BLaER1 treated with 17β-estradiol and CSF1 and Interleukin-3, amounts not matched to agents 10 nM and 100 nM (cell line): ENCODE measurements around the gene RFXANK.
"Not testable (repeated sequence)": the region's sequence is repeated elsewhere in the genome, so short reads cannot be mapped to it uniquely, and the experiment has no call there.

ENCODE experiments used
- H3K27ac ChIP-seq, 11 experiments: shearing (Covaris generic); formaldehyde crosslinking; 2 replicates each; pipeline ENCODE4 v1.8.1; 2022
- H3K27me3 ChIP-seq, 11 experiments: shearing (Covaris generic); formaldehyde crosslinking; 2 replicates each; pipeline ENCODE4 v1.8.1; 2022
- H3K36me3 ChIP-seq, 11 experiments: shearing (Covaris generic); formaldehyde crosslinking; 2 replicates each; pipeline ENCODE4 v1.8.1; 2022
- H3K4me1 ChIP-seq, 10 experiments: shearing (Covaris generic); formaldehyde crosslinking; 2 replicates each; pipeline ENCODE4 v1.8.1; 2022
- H3K4me2 ChIP-seq, 11 experiments: shearing (Covaris generic); formaldehyde crosslinking; 2 replicates each; pipeline ENCODE4 v1.8.1; 2022
- H3K4me3 ChIP-seq, 10 experiments: shearing (Covaris generic); formaldehyde crosslinking; 2 replicates each; pipeline ENCODE4 v1.8.1; 2022
- H3K9ac ChIP-seq, 11 experiments: shearing (Covaris generic); formaldehyde crosslinking; 2 replicates each; pipeline ENCODE4 v1.8.1; 2022
- H3K9me3 ChIP-seq, 11 experiments: shearing (Covaris generic); formaldehyde crosslinking; replicated peaks in 1 of 11; 2 replicates each; pipeline ENCODE4 v1.8.1; 2022
- H4K20me1 ChIP-seq, 11 experiments: shearing (Covaris generic); formaldehyde crosslinking; 2 replicates each; pipeline ENCODE4 v1.8.1; 2022
- Cebpa-rat ChIP-seq, 11 experiments: shearing (Covaris generic); IDR thresholded peaks; 2 replicates each; pipeline ENCODE4 v1.8.1; 2022

The RFXANK gene

DNA sequence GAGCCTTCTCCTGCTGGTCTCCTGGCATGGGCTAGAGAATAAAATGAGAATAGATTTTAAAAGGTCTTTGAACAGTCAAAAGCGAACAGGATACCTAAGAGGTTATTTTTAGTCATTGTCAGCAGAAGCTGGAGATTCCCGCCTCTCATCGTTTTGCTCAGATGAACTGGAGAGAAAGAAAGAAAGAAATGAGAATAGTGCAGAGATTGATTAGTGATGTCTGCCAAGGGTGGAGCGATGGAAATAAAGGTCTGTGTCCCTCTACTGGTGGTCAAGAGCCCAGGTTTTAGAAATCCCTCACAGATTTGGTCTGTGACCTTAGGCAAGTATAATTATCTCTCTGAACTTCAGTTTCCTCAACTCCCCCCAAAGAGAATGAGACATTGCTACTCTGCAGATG is 25.0 kb downstream of the RFXANK start:
- H3K4me2 ChIP-seq: no peak overlapping the region
- H3K36me3 ChIP-seq: no peaks in the 10 kb centered on the region
- no peak overlapping the region for H3K9ac ChIP-seq
- H3K27ac ChIP-seq: no peak overlapping the region
- H3K4me1 ChIP-seq: no peaks in the 10 kb centered on the region; a peak in 1 of 20 replicates
- H3K4me3 ChIP-seq: no peak overlapping the region
- peaks cover 23 to 33% (median 28%) of the 10 kb centered on the region in 11 experiments for H3K27me3 ChIP-seq
- no peak for TF ChIP-seq Cebpa-rat (IDR thresholded peaks at IDR 0.05)
- peaks cover 0 to 9% (median 0%) of the 10 kb centered on the region in 11 experiments; a peak in 1 of 22 replicates for H3K9me3 ChIP-seq
- peaks cover 0 to 21% (median 0%) of the 10 kb centered on the region in 11 experiments; a peak in 6 of 22 replicates for H4K20me1 ChIP-seq

GRCh38 chr19:19218911-19219310 is 26.9 kb downstream of the RFXANK start:
- Histone ChIP-seq H3K27ac (no peak overlapping the region), H3K4me2 (no peak overlapping the region), H3K36me3 (no peaks in the 10 kb centered on the region), H3K4me3 (no peak overlapping the region), H3K27me3 (peaks cover 5 to 17% (median 12%) of the 10 kb centered on the region in 11 experiments), H4K20me1 (peaks cover 0 to 17% (median 0%) of the 10 kb centered on the region in 11 experiments; a peak in 7 of 22 replicates), H3K4me1 (no peaks in the 10 kb centered on the region; a peak in 1 of 20 replicates), H3K9ac (no peak overlapping the region), H3K9me3 (peaks cover 0 to 9% (median 0%) of the 10 kb centered on the region in 11 experiments; a peak in 1 of 22 replicates)
- TF ChIP-seq Cebpa-rat (IDR thresholded peaks at IDR 0.05): no peak

DNA sequence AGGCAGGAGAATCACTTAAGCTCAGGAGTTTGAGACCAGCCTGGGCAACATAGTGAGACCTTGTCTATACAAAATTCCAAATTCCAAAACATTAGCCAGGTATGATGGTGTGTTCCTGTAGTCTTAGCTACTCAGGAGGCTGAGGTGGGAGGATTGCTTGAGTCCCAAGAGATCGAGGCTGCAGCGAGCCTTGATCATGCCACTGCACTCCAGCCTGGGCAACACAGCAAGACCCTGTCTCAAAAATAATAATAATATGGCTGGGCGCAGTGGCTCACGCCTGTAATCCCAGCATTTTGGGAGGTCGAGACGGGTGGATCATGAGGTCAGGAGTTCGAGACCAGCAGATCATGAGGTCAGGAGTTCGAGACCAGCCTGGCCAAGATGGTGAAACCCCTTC is 28.9 kb downstream of the RFXANK start:
- not testable (repeated sequence) for H3K4me2 ChIP-seq, H3K36me3 ChIP-seq, H3K4me3 ChIP-seq, H3K27ac ChIP-seq, H4K20me1 ChIP-seq, H3K9ac ChIP-seq, H3K9me3 ChIP-seq
- H3K27me3 ChIP-seq: peaks cover 0 to 22% (median 20%) of the 10 kb centered on the region in 11 experiments; a peak in 20 of 22 replicates
- peaks cover 0 to 12% (median 9%) of the 10 kb centered on the region in 10 experiments; a peak in 11 of 20 replicates for H3K4me1 ChIP-seq

GRCh38 chr19:19223060-19223459 is 31.0 kb downstream of the RFXANK start:
- peaks cover 0 to 12% (median 9%) of the 10 kb centered on the region in 10 experiments; a peak in 11 of 20 replicates for H3K4me1 ChIP-seq
- H3K4me3 ChIP-seq: no peak overlapping the region
- peaks cover 0 to 22% (median 20%) of the 10 kb centered on the region in 11 experiments; a peak in 20 of 22 replicates for H3K27me3 ChIP-seq
- no peak overlapping the region for H3K4me2 ChIP-seq
- no peak for TF ChIP-seq Cebpa-rat (IDR thresholded peaks at IDR 0.05)
- no peaks in the 10 kb centered on the region for H3K9me3 ChIP-seq
- peaks cover 0 to 8% (median 0%) of the 10 kb centered on the region in 11 experiments; a peak in 3 of 22 replicates for H4K20me1 ChIP-seq
- H3K9ac ChIP-seq: no peak overlapping the region
- H3K27ac ChIP-seq: no peak overlapping the region
- no peaks in the 10 kb centered on the region for H3K36me3 ChIP-seq

GRCh38 chr19:19223636-19224035 is 31.6 kb downstream of the RFXANK start:
- Histone ChIP-seq H3K4me2 (no peak overlapping the region), H3K4me3 (no peak overlapping the region), H3K36me3 (no peaks in the 10 kb centered on the region), H4K20me1 (peaks cover 0 to 8% (median 0%) of the 10 kb centered on the region in 11 experiments; a peak in 3 of 22 replicates), H3K9me3 (no peaks in the 10 kb centered on the region), H3K27me3 (peaks cover 0 to 22% (median 20%) of the 10 kb centered on the region in 11 experiments; a peak in 20 of 22 replicates), H3K4me1 (peaks cover 0 to 12% (median 9%) of the 10 kb centered on the region in 10 experiments; a peak in 11 of 20 replicates), H3K27ac (no peak overlapping the region), H3K9ac (no peak overlapping the region)
- TF ChIP-seq Cebpa-rat (IDR thresholded peaks at IDR 0.05): no peak

GRCh38 chr19:19224150-19224851 is 32.2 kb downstream of the RFXANK start:
- Histone ChIP-seq H3K4me1 (peaks cover 0 to 12% (median 9%) of the 10 kb centered on the region in 10 experiments; a peak in 11 of 20 replicates), H3K36me3 (no peaks in the 10 kb centered on the region), H3K9me3 (no peaks in the 10 kb centered on the region), H3K9ac (peak overlapping the region in 2 of 11 experiments; percentile 26 to 27; a peak in 1 of 22 replicates), H3K27me3 (peaks cover 0 to 22% (median 20%) of the 10 kb centered on the region in 11 experiments; a peak in 20 of 22 replicates), H3K27ac (no peak overlapping the region), H3K4me2 (peak overlapping the region; percentile 66 to 90 (median 78); a peak in 17 of 22 replicates), H4K20me1 (peaks cover 0 to 8% (median 0%) of the 10 kb centered on the region in 11 experiments; a peak in 3 of 22 replicates), H3K4me3 (peak overlapping the region in 2 of 10 experiments; percentile 51 to 59; a peak in 4 of 20 replicates)
- TF ChIP-seq Cebpa-rat (IDR thresholded peaks at IDR 0.05): no peak

- Histone ChIP-seq H3K27ac (no peak overlapping the region), H3K9me3 (no peaks in the 10 kb centered on the region), H3K27me3 (peaks cover 0 to 22% (median 20%) of the 10 kb centered on the region in 11 experiments; a peak in 20 of 22 replicates), H3K4me1 (peaks cover 0 to 12% (median 9%) of the 10 kb centered on the region in 10 experiments; a peak in 11 of 20 replicates), H3K4me3 (peak overlapping the region in 8 of 10 experiments; percentile 33 to 59 (median 45); a peak in 14 of 20 replicates), H3K9ac (peak overlapping the region in 6 of 11 experiments; percentile 20 to 33 (median 28); a peak in 7 of 22 replicates), H4K20me1 (peaks cover 0 to 8% (median 0%) of the 10 kb centered on the region in 11 experiments; a peak in 3 of 22 replicates), H3K4me2 (peak overlapping the region; percentile 66 to 90 (median 78)), H3K36me3 (no peaks in the 10 kb centered on the region)
- TF ChIP-seq Cebpa-rat (IDR thresholded peaks at IDR 0.05): no peak
Measured at GRCh38 chr19:19224852-19225494, 32.9 kb downstream of the RFXANK start.

- H3K27me3 ChIP-seq: peaks cover 0 to 22% (median 20%) of the 10 kb centered on the region in 11 experiments; a peak in 20 of 22 replicates
Measured at GRCh38 chr19:19226204-19226603, 34.1 kb downstream of the RFXANK start.

More at GRCh38 chr19:19226204-19226603, 34.1 kb downstream of the RFXANK start:
- peaks cover 0 to 8% (median 0%) of the 10 kb centered on the region in 11 experiments; a peak in 3 of 22 replicates for H4K20me1 ChIP-seq
- H3K4me2 ChIP-seq: no peak overlapping the region
- H3K9ac ChIP-seq: no peak overlapping the region
- no peak for TF ChIP-seq Cebpa-rat (IDR thresholded peaks at IDR 0.05)
- no peaks in the 10 kb centered on the region for H3K36me3 ChIP-seq
- no peak overlapping the region for H3K27ac ChIP-seq
- H3K9me3 ChIP-seq: no peaks in the 10 kb centered on the region
- H3K4me3 ChIP-seq: no peak overlapping the region
- H3K4me1 ChIP-seq: peaks cover 0 to 12% (median 9%) of the 10 kb centered on the region in 10 experiments; a peak in 11 of 20 replicates
